Trophoblast cell (in vitro differentiated cells and primary cell): ENCODE measurements around the gene RAB31.

Experiments
- DNase-seq, 2 donors: peaks; one replicate each; pipeline ENCODE4 v3.0.0-alpha.2; 2016
- H2AFZ ChIP-seq: 2 replicates; pipeline ENCODE4 v1.6.1; 2013; ENCODE audit warnings: low read length, moderate library complexity, mild to moderate bottlenecking; ENCODE audit not compliant: insufficient read depth, poor library complexity
- H2AK5ac ChIP-seq: 2 replicates; pipeline ENCODE4 v1.6.1; 2013; ENCODE audit warnings: mild to moderate bottlenecking, low read length
- H2BK120ac ChIP-seq: 2 replicates; pipeline ENCODE4 v1.6.1; 2013; ENCODE audit warnings: low read length, mild to moderate bottlenecking, moderate library complexity; ENCODE audit not compliant: insufficient read depth, poor library complexity
- H2BK12ac ChIP-seq: 2 replicates; pipeline ENCODE4 v1.6.1; 2013; ENCODE audit warnings: mild to moderate bottlenecking, low read length, moderate library complexity
- H2BK5ac ChIP-seq: 2 replicates; pipeline ENCODE4 v1.6.1; 2013; ENCODE audit warnings: low read length, low read depth, moderate library complexity, mild to moderate bottlenecking; ENCODE audit not compliant: poor library complexity
- H3K14ac ChIP-seq: 2 replicates; pipeline ENCODE4 v1.6.1; 2013; ENCODE audit warnings: mild to moderate bottlenecking, low read length
- H3K18ac ChIP-seq: 2 replicates; pipeline ENCODE4 v1.6.1; 2013; ENCODE audit warnings: mild to moderate bottlenecking, low read length
- H3K23ac ChIP-seq: 2 replicates; pipeline ENCODE4 v1.6.1; 2013; ENCODE audit warnings: low read length
- H3K27ac ChIP-seq: 2 replicates; pipeline ENCODE4 v1.5.1; 2013; ENCODE audit warnings: low read depth, mild to moderate bottlenecking, inconsistent platforms, low read length, moderate library complexity
- H3K27me3 ChIP-seq: 2 replicates; pipeline ENCODE4 v1.6.1; 2013; ENCODE audit warnings: inconsistent platforms, mild to moderate bottlenecking, low read length, moderate library complexity; ENCODE audit not compliant: insufficient read depth
- H3K36me3 ChIP-seq, 2 experiments: 1 replicate in 1 of 2; 2 replicates in 1 of 2; pipeline ENCODE4 v1.6.1; 2013; ENCODE audit warnings: low read length in 2 of 2, mild to moderate bottlenecking in 2 of 2, moderate library complexity in 1 of 2; ENCODE audit not compliant: insufficient read depth in 2 of 2, control insufficient read depth in 1 of 2
- H3K4ac ChIP-seq: 2 replicates; pipeline ENCODE4 v1.6.1; 2013; ENCODE audit warnings: low read depth, mild to moderate bottlenecking, low read length, moderate library complexity
- H3K4me1 ChIP-seq, 2 experiments: 1 replicate in 1 of 2; 2 replicates in 1 of 2; pipeline ENCODE4 v1.6.1; 2013; ENCODE audit warnings: low read length in 2 of 2, mild to moderate bottlenecking in 2 of 2, moderate library complexity in 1 of 2; ENCODE audit not compliant: insufficient read depth in 2 of 2, control insufficient read depth in 1 of 2
- H3K4me2 ChIP-seq: 2 replicates; pipeline ENCODE4 v1.6.1; 2013; ENCODE audit warnings: inconsistent platforms, mild to moderate bottlenecking, low read length, moderate library complexity
- H3K4me3 ChIP-seq: 2 replicates; pipeline ENCODE4 v1.5.1; 2013; ENCODE audit warnings: mild to moderate bottlenecking, low read depth, low read length, inconsistent platforms
- H3K79me1 ChIP-seq: one replicate; pipeline ENCODE4 v1.6.1; 2013; ENCODE audit warnings: low read length
- H3K79me2 ChIP-seq: 2 replicates; pipeline ENCODE4 v1.6.1; 2013; ENCODE audit warnings: low read length, mild to moderate bottlenecking; ENCODE audit not compliant: control insufficient read depth, insufficient read depth, poor library complexity
- H3K9ac ChIP-seq: 2 replicates; pipeline ENCODE4 v1.6.1; 2013; ENCODE audit warnings: mild to moderate bottlenecking, low read length
- H3K9me3 ChIP-seq: 2 replicates; pipeline ENCODE4 v1.6.1; 2013; ENCODE audit warnings: low read depth, mild to moderate bottlenecking, control low read depth, inconsistent platforms, low read length; ENCODE audit not compliant: insufficient read depth
- H4K12ac ChIP-seq: 2 replicates; pipeline ENCODE4 v1.6.1; 2013; ENCODE audit warnings: low read depth, mild to moderate bottlenecking, low read length, moderate library complexity
- H4K8ac ChIP-seq: 2 replicates; pipeline ENCODE4 v1.6.1; 2013; ENCODE audit warnings: low read depth, mild to moderate bottlenecking, low read length, moderate library complexity
- H4K91ac ChIP-seq: one replicate; pipeline ENCODE4 v1.6.1; 2013; ENCODE audit warnings: low read depth, mild to moderate bottlenecking, low read length, moderate library complexity
- WGBS: extraction: QIAGEN DNeasy Blood & Tissue Kit; methylation state at CpG from one replicate; pipeline ENCODE4 v1.1.7; 2013; ENCODE audit warnings: missing lambda C conversion rate; ENCODE audit not compliant: insufficient read length, insufficient coverage; ENCODE audit errors: extremely low coverage; 5-methylcytosine and 5-hydroxymethylcytosine counted together

The RAB31 gene

GRCh38 chr18:9682572-9682971 lies 25.5 kb upstream of the RAB31 start:
- H2BK120ac ChIP-seq: no peak overlapping the region

GRCh38 chr18:9683418-9684396 lies 24.4 kb upstream of the RAB31 start:
- no peak overlapping the region for H3K14ac ChIP-seq
- no peaks in the 10 kb centered on the region for H3K36me3 ChIP-seq
- peak overlapping the region; percentile 38 for H4K91ac ChIP-seq
- H2BK120ac ChIP-seq: peak overlapping the region; percentile 68
- peaks cover 3 to 6% of the 10 kb centered on the region in 2 experiments for H3K4me1 ChIP-seq
- H3K27me3 ChIP-seq: no peaks in the 10 kb centered on the region
- WGBS: no CpG with 5 or more reads among the region's 9 CpGs
- H3K9ac ChIP-seq: no peak overlapping the region
- no peak overlapping the region for H3K4ac ChIP-seq
- no peak overlapping the region for H2BK5ac ChIP-seq
- no peak overlapping the region for H4K12ac ChIP-seq
- peak; percentile 59 to 73 for DNase-seq
- H3K27ac ChIP-seq: no peak overlapping the region
- no peaks in the 10 kb centered on the region for H3K79me2 ChIP-seq
- H3K18ac ChIP-seq: no peak overlapping the region
- peak overlapping the region; percentile 84 for H2BK12ac ChIP-seq
- no peaks in the 10 kb centered on the region for H3K79me1 ChIP-seq
- H3K4me3 ChIP-seq: no peak overlapping the region
- no peak overlapping the region for H3K4me2 ChIP-seq
- H2AK5ac ChIP-seq: no peak overlapping the region
- peak overlapping the region; percentile 17 for H4K8ac ChIP-seq
- no peak overlapping the region for H3K23ac ChIP-seq
- H3K9me3 ChIP-seq: no peaks in the 10 kb centered on the region
- peak overlapping the region; percentile 52 for H2AFZ ChIP-seq

More at GRCh38 chr18:9682572-9682971, 25.5 kb upstream of the RAB31 start:
- Histone ChIP-seq H2BK12ac (no peak overlapping the region), H2AFZ (no peak overlapping the region), H3K4me1 (peaks cover 3 to 6% of the 10 kb centered on the region in 2 experiments), H3K4ac (no peak overlapping the region), H3K14ac (no peak overlapping the region), H3K79me1 (no peaks in the 10 kb centered on the region), H3K18ac (no peak overlapping the region), H3K23ac (no peak overlapping the region), H3K4me2 (no peak overlapping the region), H3K9ac (no peak overlapping the region), H4K12ac (no peak overlapping the region), H3K27ac (no peak overlapping the region), H4K91ac (no peak overlapping the region), H3K4me3 (no peak overlapping the region), H2AK5ac (no peak overlapping the region), H3K79me2 (no peaks in the 10 kb centered on the region), H2BK5ac (no peak overlapping the region), H3K9me3 (no peaks in the 10 kb centered on the region), H4K8ac (no peak overlapping the region), H3K27me3 (no peaks in the 10 kb centered on the region), H3K36me3 (no peaks in the 10 kb centered on the region)
- no CpG with 5 or more reads among the region's 1 CpG for WGBS
- no peak for DNase-seq

GRCh38 chr18:9684881-9685614 lies 23.1 kb upstream of the RAB31 start:
- DNase-seq: no peak
- H3K9me3 ChIP-seq: no peaks in the 10 kb centered on the region
- peak overlapping the region; percentile 29 for H2BK12ac ChIP-seq
- no peak overlapping the region for H3K4me2 ChIP-seq
- peaks cover 3 to 6% of the 10 kb centered on the region in 2 experiments for H3K4me1 ChIP-seq
- H3K27me3 ChIP-seq: no peaks in the 10 kb centered on the region
- H4K12ac ChIP-seq: no peak overlapping the region
- H3K23ac ChIP-seq: no peak overlapping the region
- H3K4me3 ChIP-seq: no peak overlapping the region
- no peak overlapping the region for H4K8ac ChIP-seq
- no peaks in the 10 kb centered on the region for H3K79me1 ChIP-seq
- no peak overlapping the region for H2AFZ ChIP-seq
- H3K4ac ChIP-seq: no peak overlapping the region
- no peaks in the 10 kb centered on the region for H3K79me2 ChIP-seq
- H3K36me3 ChIP-seq: no peaks in the 10 kb centered on the region
- no CpG with 5 or more reads among the region's 9 CpGs for WGBS
- no peak overlapping the region for H2BK120ac ChIP-seq
- H3K14ac ChIP-seq: no peak overlapping the region
- no peak overlapping the region for H3K27ac ChIP-seq
- no peak overlapping the region for H2BK5ac ChIP-seq
- H3K9ac ChIP-seq: no peak overlapping the region
- H2AK5ac ChIP-seq: no peak overlapping the region
- no peak overlapping the region for H4K91ac ChIP-seq
- no peak overlapping the region for H3K18ac ChIP-seq

GRCh38 chr18:9685615-9685890 lies 22.5 kb upstream of the RAB31 start:
- peaks cover 3 to 6% of the 10 kb centered on the region in 2 experiments for H3K4me1 ChIP-seq
- no peak overlapping the region for H3K9ac ChIP-seq
- no peak for DNase-seq
- H3K14ac ChIP-seq: no peak overlapping the region
- H3K18ac ChIP-seq: no peak overlapping the region
- H3K23ac ChIP-seq: no peak overlapping the region
- H3K79me2 ChIP-seq: no peaks in the 10 kb centered on the region
- no peak overlapping the region for H3K4me2 ChIP-seq
- H2AK5ac ChIP-seq: no peak overlapping the region
- H4K8ac ChIP-seq: no peak overlapping the region
- H2AFZ ChIP-seq: no peak overlapping the region
- H2BK12ac ChIP-seq: no peak overlapping the region
- WGBS: no CpG with 5 or more reads among the region's 4 CpGs
- H2BK120ac ChIP-seq: no peak overlapping the region
- no peaks in the 10 kb centered on the region for H3K36me3 ChIP-seq
- no peak overlapping the region for H2BK5ac ChIP-seq
- no peak overlapping the region for H4K12ac ChIP-seq
- H4K91ac ChIP-seq: no peak overlapping the region
- H3K4ac ChIP-seq: no peak overlapping the region
- no peaks in the 10 kb centered on the region for H3K79me1 ChIP-seq
- no peaks in the 10 kb centered on the region for H3K9me3 ChIP-seq
- H3K4me3 ChIP-seq: no peak overlapping the region
- no peaks in the 10 kb centered on the region for H3K27me3 ChIP-seq
- no peak overlapping the region for H3K27ac ChIP-seq
